ENCODE results near the gene PRAC1.

The PRAC1 gene

DNA sequence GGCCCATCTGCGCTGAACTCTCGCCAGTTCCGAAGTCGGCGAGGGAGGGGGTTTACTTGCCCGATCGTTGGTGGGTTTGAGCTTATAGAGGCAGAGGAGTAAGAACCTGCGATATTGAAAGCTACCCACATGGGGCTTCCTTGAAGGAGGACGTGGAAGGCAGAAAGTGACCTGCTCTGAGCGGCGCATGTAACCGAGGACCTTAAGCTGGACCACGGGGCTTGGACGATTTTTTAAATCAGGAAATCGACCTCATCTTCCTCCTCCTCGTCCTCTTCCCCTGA, 2.6 kb upstream of the PRAC1 start:
- Histone ChIP-seq H3K4me2 (ENCODE audit: insufficient read depth, low read length) (no peak overlapping the region), H3K4me3 (ENCODE audit: low read depth in 1 of 2, low read length in 2 of 2) (no peak overlapping the region), H3K27ac (ENCODE audit: low read length) (no peak overlapping the region), H3K9ac (ENCODE audit: low read depth, low read length) (no peak overlapping the region), H3K27me3 (ENCODE audit: insufficient read depth, low read length, poor library complexity) (peaks cover 30% of the 10 kb centered on the region), H3K36me3 (ENCODE audit: insufficient read depth, low read length) (no peaks in the 10 kb centered on the region), H4K20me1 (ENCODE audit: insufficient read depth, low read length) (no peaks in the 10 kb centered on the region), H3K9me3 (ENCODE audit: insufficient read depth, low read length, severe bottlenecking) (no peaks in the 10 kb centered on the region), H3K4me1 (ENCODE audit: insufficient read depth, low read length) (no peaks in the 10 kb centered on the region), H3K79me2 (ENCODE audit: insufficient read depth, low read length) (no peaks in the 10 kb centered on the region), H2AFZ (ENCODE audit: low read depth, low read length) (no peak overlapping the region)
- no peak for TF ChIP-seq EZH2 (IDR thresholded peaks at IDR 0.05; ENCODE audit: borderline replicate concordance, low read depth, low read length, severe bottlenecking)
- no peak for TF ChIP-seq CTCF (IDR thresholded peaks at IDR 0.05; ENCODE audit: borderline replicate concordance, extremely low read depth, low read length, poor library complexity, severe bottlenecking)
- no peak for DNase-seq
- ATAC-seq (ENCODE audit: insufficient read depth, low read depth) = no peak

DNA sequence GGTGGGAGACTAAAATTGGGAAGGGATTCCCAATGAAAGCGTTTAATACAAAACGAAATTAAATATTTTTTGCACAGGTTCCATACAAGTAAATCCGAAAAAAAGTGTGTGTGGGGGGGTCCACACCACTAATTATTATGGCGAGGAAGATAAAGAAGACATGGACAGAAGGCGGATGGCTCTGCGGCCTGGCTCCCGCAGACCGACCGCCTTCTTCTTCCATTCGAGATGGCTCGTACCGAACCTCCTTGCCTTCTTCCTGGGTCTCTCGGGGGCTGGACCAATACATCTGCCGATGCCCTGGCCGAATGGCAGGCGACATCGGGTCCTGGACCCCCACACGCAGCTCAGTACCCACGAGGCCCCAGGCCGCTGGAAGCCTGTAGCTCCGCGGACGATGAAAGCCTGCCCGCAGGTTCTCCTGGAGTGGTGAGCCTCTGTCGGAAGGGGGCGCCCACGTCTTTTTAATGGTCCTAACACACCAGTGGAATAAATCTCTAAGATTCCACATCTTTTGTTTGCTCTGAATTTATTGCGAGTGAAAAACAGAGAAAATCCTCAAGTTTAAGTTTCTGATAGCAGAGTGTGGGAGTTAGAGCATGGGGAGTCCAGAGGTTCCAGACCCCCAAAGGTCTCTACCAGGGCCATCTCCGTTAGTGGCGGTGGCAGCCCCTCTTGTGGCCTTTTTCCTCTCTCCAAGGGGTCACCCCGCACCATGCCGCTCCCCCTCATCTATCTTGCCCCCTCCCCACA, 2.1 kb upstream of the PRAC1 start:
- Histone ChIP-seq H3K27ac (ENCODE audit: low read length) (no peak overlapping the region), H2AFZ (ENCODE audit: low read depth, low read length) (no peak overlapping the region), H3K79me2 (ENCODE audit: insufficient read depth, low read length) (no peaks in the 10 kb centered on the region), H3K9me3 (ENCODE audit: insufficient read depth, low read length, severe bottlenecking) (no peaks in the 10 kb centered on the region), H3K4me2 (ENCODE audit: insufficient read depth, low read length) (no peak overlapping the region), H4K20me1 (ENCODE audit: insufficient read depth, low read length) (no peaks in the 10 kb centered on the region), H3K4me3 (ENCODE audit: low read depth in 1 of 2, low read length in 2 of 2) (no peak overlapping the region), H3K36me3 (ENCODE audit: insufficient read depth, low read length) (no peaks in the 10 kb centered on the region), H3K27me3 (ENCODE audit: insufficient read depth, low read length, poor library complexity) (peaks cover 26% of the 10 kb centered on the region), H3K9ac (ENCODE audit: low read depth, low read length) (no peak overlapping the region), H3K4me1 (ENCODE audit: insufficient read depth, low read length) (no peaks in the 10 kb centered on the region)
- ATAC-seq (ENCODE audit: insufficient read depth, low read depth) = peak; percentile 79; the same call in 2 of the 3 replicates
- no peak for TF ChIP-seq EZH2 (IDR thresholded peaks at IDR 0.05; ENCODE audit: borderline replicate concordance, low read depth, low read length, severe bottlenecking)
- TF ChIP-seq CTCF (IDR thresholded peaks at IDR 0.05; ENCODE audit: borderline replicate concordance, extremely low read depth, low read length, poor library complexity, severe bottlenecking) = peak; percentile 72
- peak; percentile 58 for DNase-seq

- TF ChIP-seq CTCF (IDR thresholded peaks at IDR 0.05; ENCODE audit: borderline replicate concordance, extremely low read depth, low read length, poor library complexity, severe bottlenecking) = no peak
- no peak for TF ChIP-seq EZH2 (IDR thresholded peaks at IDR 0.05; ENCODE audit: borderline replicate concordance, low read depth, low read length, severe bottlenecking)
- Histone ChIP-seq H3K27me3 (ENCODE audit: insufficient read depth, low read length, poor library complexity) (peaks cover 23% of the 10 kb centered on the region), H3K9me3 (ENCODE audit: insufficient read depth, low read length, severe bottlenecking) (no peaks in the 10 kb centered on the region), H3K4me2 (ENCODE audit: insufficient read depth, low read length) (no peak overlapping the region), H3K79me2 (ENCODE audit: insufficient read depth, low read length) (no peaks in the 10 kb centered on the region), H3K36me3 (ENCODE audit: insufficient read depth, low read length) (no peaks in the 10 kb centered on the region), H4K20me1 (ENCODE audit: insufficient read depth, low read length) (no peaks in the 10 kb centered on the region), H3K4me1 (ENCODE audit: insufficient read depth, low read length) (no peaks in the 10 kb centered on the region), H3K9ac (ENCODE audit: low read depth, low read length) (no peak overlapping the region), H3K4me3 (ENCODE audit: low read depth in 1 of 2, low read length in 2 of 2) (no peak overlapping the region), H2AFZ (ENCODE audit: low read depth, low read length) (no peak overlapping the region), H3K27ac (ENCODE audit: low read length) (no peak overlapping the region)
- ATAC-seq (ENCODE audit: insufficient read depth, low read depth) (no peak), DNase-seq (no peak)
Observed at GRCh38 chr17:48723423-48724250, 1.3 kb upstream of the PRAC1 start.
